ENCODE measurements around the gene B4GALNT1. TPM values are rescaled to one million over a fixed set of nuclear protein-coding genes. Genes with fewer than 3 reads are reported as not detected.

The B4GALNT1 gene
- total and polyA plus RNA-seq, 2 donors (not counting 1 experiment from before 2014, with no cell fraction given) = 1.3 to 2.3 TPM

GRCh38 chr12:57586832-57587429 is 46.1 kb downstream of the B4GALNT1 start:
- no peaks in the 10 kb centered on the region for H3K36me3 ChIP-seq (ENCODE audit: control insufficient read depth, insufficient read depth, low read length)

GRCh38 chr12:57586128-57586527 is 46.9 kb downstream of the B4GALNT1 start:
- no peak overlapping the region for H3K4me2 ChIP-seq (ENCODE audit: extremely low read depth, insufficient read depth, low read length)
- no peaks in the 10 kb centered on the region for H3K36me3 ChIP-seq (ENCODE audit: control insufficient read depth, insufficient read depth, low read length)
- DNase-seq (ENCODE audit: low read depth in 2 of 2) = no peak
- H2AFZ ChIP-seq (ENCODE audit: low read length) = no peak overlapping the region
- no peak overlapping the region for H3K9ac ChIP-seq (ENCODE audit: insufficient read depth, low read length)
- no peak for TF ChIP-seq EZH2 (IDR thresholded peaks at IDR 0.05; ENCODE audit: low read length, missing control alignments)
- TF ChIP-seq, protein P1, sequence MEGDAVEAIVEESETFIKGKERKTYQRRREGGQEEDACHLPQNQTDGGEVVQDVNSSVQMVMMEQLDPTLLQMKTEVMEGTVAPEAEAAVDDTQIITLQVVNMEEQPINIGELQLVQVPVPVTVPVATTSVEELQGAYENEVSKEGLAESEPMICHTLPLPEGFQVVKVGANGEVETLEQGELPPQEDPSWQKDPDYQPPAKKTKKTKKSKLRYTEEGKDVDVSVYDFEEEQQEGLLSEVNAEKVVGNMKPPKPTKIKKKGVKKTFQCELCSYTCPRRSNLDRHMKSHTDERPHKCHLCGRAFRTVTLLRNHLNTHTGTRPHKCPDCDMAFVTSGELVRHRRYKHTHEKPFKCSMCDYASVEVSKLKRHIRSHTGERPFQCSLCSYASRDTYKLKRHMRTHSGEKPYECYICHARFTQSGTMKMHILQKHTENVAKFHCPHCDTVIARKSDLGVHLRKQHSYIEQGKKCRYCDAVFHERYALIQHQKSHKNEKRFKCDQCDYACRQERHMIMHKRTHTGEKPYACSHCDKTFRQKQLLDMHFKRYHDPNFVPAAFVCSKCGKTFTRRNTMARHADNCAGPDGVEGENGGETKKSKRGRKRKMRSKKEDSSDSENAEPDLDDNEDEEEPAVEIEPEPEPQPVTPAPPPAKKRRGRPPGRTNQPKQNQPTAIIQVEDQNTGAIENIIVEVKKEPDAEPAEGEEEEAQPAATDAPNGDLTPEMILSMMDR (conservative IDR thresholded peaks at IDR 0.05 in 1 of 2, IDR thresholded peaks at IDR 0.05 in 1 of 2; ENCODE audit: low read depth in 1 of 2, low read length in 2 of 2) = no peak
- no peak overlapping the region for H3K27ac ChIP-seq (ENCODE audit: insufficient read depth, low read length)
- H3K79me2 ChIP-seq (ENCODE audit: control insufficient read depth, insufficient read depth, low read length) = no peaks in the 10 kb centered on the region
- no peak overlapping the region for H3K4me3 ChIP-seq (replicated peaks in 1 of 4; ENCODE audit: control extremely low read depth in 1 of 4, insufficient read depth in 1 of 4, low read depth in 3 of 4, low read length in 4 of 4)
- H3K27me3 ChIP-seq (ENCODE audit: control insufficient read depth, insufficient read depth, low read length) = peaks cover 6% of the 10 kb centered on the region
- H3K9me3 ChIP-seq (ENCODE audit: control insufficient read depth, insufficient read depth, low read depth, low read length) = no peaks in the 10 kb centered on the region
- H4K20me1 ChIP-seq (ENCODE audit: control insufficient read depth, extremely low read depth, insufficient read depth, low read length) = no peaks in the 10 kb centered on the region
- H3K4me1 ChIP-seq (ENCODE audit: control insufficient read depth, extremely low read depth, insufficient read depth, low read length) = peaks cover 3% of the 10 kb centered on the region

More at GRCh38 chr12:57586832-57587429, 46.1 kb downstream of the B4GALNT1 start:
- no peak for DNase-seq (ENCODE audit: low read depth in 2 of 2)
- H4K20me1 ChIP-seq (ENCODE audit: control insufficient read depth, extremely low read depth, insufficient read depth, low read length) = no peaks in the 10 kb centered on the region
- peaks cover 6% of the 10 kb centered on the region for H3K27me3 ChIP-seq (ENCODE audit: control insufficient read depth, insufficient read depth, low read length)
- H3K79me2 ChIP-seq (ENCODE audit: control insufficient read depth, insufficient read depth, low read length) = no peaks in the 10 kb centered on the region
- peaks cover 3% of the 10 kb centered on the region for H3K4me1 ChIP-seq (ENCODE audit: control insufficient read depth, extremely low read depth, insufficient read depth, low read length)
- no peak overlapping the region for H3K9ac ChIP-seq (ENCODE audit: insufficient read depth, low read length)
- TF ChIP-seq, protein P1 (conservative IDR thresholded peaks at IDR 0.05 in 1 of 2, IDR thresholded peaks at IDR 0.05 in 1 of 2; ENCODE audit: low read depth in 1 of 2, low read length in 2 of 2) = no peak
- no peak for TF ChIP-seq EZH2 (IDR thresholded peaks at IDR 0.05; ENCODE audit: low read length, missing control alignments)
- no peak overlapping the region for H2AFZ ChIP-seq (ENCODE audit: low read length)
- no peak overlapping the region for H3K27ac ChIP-seq (ENCODE audit: insufficient read depth, low read length)
- no peak overlapping the region for H3K4me3 ChIP-seq (replicated peaks in 1 of 4; ENCODE audit: control extremely low read depth in 1 of 4, insufficient read depth in 1 of 4, low read depth in 3 of 4, low read length in 4 of 4)
- no peaks in the 10 kb centered on the region for H3K9me3 ChIP-seq (ENCODE audit: control insufficient read depth, insufficient read depth, low read depth, low read length)
- no peak overlapping the region for H3K4me2 ChIP-seq (ENCODE audit: extremely low read depth, insufficient read depth, low read length)

GRCh38 chr12:57585156-57585555 is 47.8 kb downstream of the B4GALNT1 start:
- Histone ChIP-seq H4K20me1 (ENCODE audit: control insufficient read depth, extremely low read depth, insufficient read depth, low read length) (no peaks in the 10 kb centered on the region), H3K27me3 (ENCODE audit: control insufficient read depth, insufficient read depth, low read length) (peaks cover 6% of the 10 kb centered on the region), H3K36me3 (ENCODE audit: control insufficient read depth, insufficient read depth, low read length) (no peaks in the 10 kb centered on the region), H3K9me3 (ENCODE audit: control insufficient read depth, insufficient read depth, low read depth, low read length) (no peaks in the 10 kb centered on the region), H3K79me2 (ENCODE audit: control insufficient read depth, insufficient read depth, low read length) (no peaks in the 10 kb centered on the region), H3K4me1 (ENCODE audit: control insufficient read depth, extremely low read depth, insufficient read depth, low read length) (no peaks in the 10 kb centered on the region), H3K9ac (ENCODE audit: insufficient read depth, low read length) (no peak overlapping the region), H3K4me2 (ENCODE audit: extremely low read depth, insufficient read depth, low read length) (no peak overlapping the region), H3K4me3 (replicated peaks in 1 of 4; ENCODE audit: control extremely low read depth in 1 of 4, insufficient read depth in 1 of 4, low read depth in 3 of 4, low read length in 4 of 4) (no peak overlapping the region), H2AFZ (ENCODE audit: low read length) (no peak overlapping the region), H3K27ac (ENCODE audit: insufficient read depth, low read length) (no peak overlapping the region)
- no peak for DNase-seq (ENCODE audit: low read depth in 2 of 2)
- TF ChIP-seq, protein P1 (conservative IDR thresholded peaks at IDR 0.05 in 1 of 2, IDR thresholded peaks at IDR 0.05 in 1 of 2; ENCODE audit: low read depth in 1 of 2, low read length in 2 of 2) = no peak
- no peak for TF ChIP-seq EZH2 (IDR thresholded peaks at IDR 0.05; ENCODE audit: low read length, missing control alignments)

Data from fibroblast of lung (primary cell).